Left lobe of liver (tissue), 2 donors: ENCODE results near the gene ITGB1. TPM values are rescaled to one million over a fixed set of nuclear protein-coding genes. Genes with fewer than 3 reads are reported as not detected.
A peak's percentile ranks its signal among the peaks of the same experiment; 100 is the strongest.
"Not testable (repeated sequence)": the region's sequence is repeated elsewhere in the genome, so short reads cannot be mapped to it uniquely, and the experiment has no call there.

Experiments used
- ATAC-seq: fragments of 200-7000 bp; cut with Tn5 transposase; one replicate; pipeline ENCODE4 v1.9.1; 2020; ENCODE audit warnings: mild to moderate bottlenecking, moderate library complexity
- DNase-seq: peaks from one replicate; pipeline ENCODE4 v3.0.0-alpha.2; 2020; ENCODE audit warnings: low spot score
- total RNA-seq: library from RNA; stranded (reverse); gene quantifications from one replicate; pipeline ENCODE4 v1.2.1, GENCODE V29; 2021
- donor health status: DM: no; HTN: no; CAD: no; lungs with moderate emphysema.
- donor health status: DM: no; HTN: yes; CAD: no.

Gene ITGB1
- total RNA-seq, 1 donor from 2014 or later: 142 TPM

GRCh38 chr10:32940321-32941301, 17.4 kb downstream of the ITGB1 start:
- ATAC-seq (no peak), DNase-seq (no peak)

GRCh38 chr10:32939296-32940111, 18.5 kb downstream of the ITGB1 start:
- ATAC-seq: no peak

GRCh38 chr10:32938554-32939061, 19.4 kb downstream of the ITGB1 start:
- no peak for DNase-seq

More at GRCh38 chr10:32939296-32940111, 18.5 kb downstream of the ITGB1 start:
- no peak for DNase-seq

GRCh38 chr10:32937911-32938424, 20.1 kb downstream of the ITGB1 start:
- ATAC-seq (peak; percentile 55), DNase-seq (no peak)

More at GRCh38 chr10:32938554-32939061, 19.4 kb downstream of the ITGB1 start:
- ATAC-seq: peak; percentile 66

GRCh38 chr10:32932225-32932729, 25.8 kb downstream of the ITGB1 start:
- DNase-seq (no peak), ATAC-seq (no peak)

- DNase-seq: no peak
- ATAC-seq: no peak
Observed at GRCh38 chr10:32931593-32931992, 26.4 kb downstream of the ITGB1 start.

- DNase-seq: no peak
- ATAC-seq: no peak
Observed at GRCh38 chr10:32930036-32930435, 28.0 kb downstream of the ITGB1 start.

GRCh38 chr10:32929634-32930033, 28.4 kb downstream of the ITGB1 start:
- DNase-seq: no peak
- peak; percentile 58 for ATAC-seq

GRCh38 chr10:32927750-32928149, 30.3 kb downstream of the ITGB1 start:
- DNase-seq: no peak

GRCh38 chr10:32923849-32924248, 34.2 kb downstream of the ITGB1 start:
- ATAC-seq (no peak), DNase-seq (no peak)

More at GRCh38 chr10:32927750-32928149, 30.3 kb downstream of the ITGB1 start:
- ATAC-seq: no peak

GRCh38 chr10:32923134-32923533, 34.9 kb downstream of the ITGB1 start:
- DNase-seq (no peak), ATAC-seq (no peak)

- ATAC-seq (no peak), DNase-seq (no peak)
Observed at GRCh38 chr10:32922170-32922569, 35.9 kb downstream of the ITGB1 start.

- DNase-seq: not testable (repeated sequence)
Observed at GRCh38 chr10:32917817-32918216, 40.2 kb downstream of the ITGB1 start.

GRCh38 chr10:32911285-32912016, 46.6 kb downstream of the ITGB1 start:
- ATAC-seq (no peak), DNase-seq (no peak)

More at GRCh38 chr10:32917817-32918216, 40.2 kb downstream of the ITGB1 start:
- ATAC-seq: not testable (repeated sequence)

GRCh38 chr10:32909970-32910369, 48.1 kb downstream of the ITGB1 start:
- ATAC-seq, DNase-seq: not testable (repeated sequence)

- no peak for DNase-seq
- ATAC-seq: no peak
Observed at GRCh38 chr10:32909456-32909855, 48.6 kb downstream of the ITGB1 start.

- no peak for DNase-seq
- ATAC-seq: no peak
Observed at GRCh38 chr10:32906595-32906994, 51.4 kb downstream of the ITGB1 start.

GRCh38 chr10:32905466-32905865, 52.6 kb downstream of the ITGB1 start:
- ATAC-seq: peak; percentile 34
- no peak for DNase-seq

GRCh38 chr10:32901815-32902214, 56.2 kb downstream of the ITGB1 start:
- DNase-seq (no peak), ATAC-seq (no peak)
